AG04449 (cell line): ENCODE results near the gene KRT1.

Source experiments
- CTCF ChIA-PET: fragments of 350-600 bp; formaldehyde crosslinking; extraction: SDS; loops from one replicate; lab custom pipeline; 2021; ENCODE audit warnings: antibody characterized with exemption; lab: Yijun Ruan, JAX
- POLR2A ChIA-PET: fragments of 400-600, 350-600 bp; formaldehyde crosslinking; extraction: SDS; loops from one replicate; lab custom pipeline; 2020; ENCODE audit warnings: antibody characterized with exemption, inconsistent platforms; lab: Yijun Ruan, JAX
- DNase-seq: peaks from one replicate; pipeline ENCODE4 v3.0.0-alpha.2; 2010; ENCODE audit warnings: low read depth, low spot score
- H3K4me3 ChIP-seq: 2 replicates; pipeline ENCODE4 v1.5.1; 2011; ENCODE audit warnings: low read depth, mild to moderate bottlenecking, control low read depth, low read length
- CTCF ChIP-seq: IDR thresholded peaks from one replicate; pipeline ENCODE4 v1.5.1; 2011; ENCODE audit warnings: mild to moderate bottlenecking, moderate library complexity, low read length, control low read depth, inconsistent platforms; ENCODE audit not compliant: insufficient read depth; ENCODE audit errors: missing control alignments

KRT1 gene

GRCh38 chr12:52677126-52677525 lies 3.1 kb downstream of the KRT1 start:
- DNase-seq: no peak
- no peak overlapping the region for H3K4me3 ChIP-seq
- no peak for TF ChIP-seq CTCF
- POLR2A ChIA-PET: no interaction called here
- CTCF ChIA-PET: interaction anchor here (1.1 kb wide), 1 partner anchor 10 kb away, joined by 3 read pairs; no protein-coding TSS in a partner anchor

GRCh38 chr12:52676163-52676562 lies 4.0 kb downstream of the KRT1 start:
- H3K4me3 ChIP-seq: no peak overlapping the region
- ChIA-PET CTCF (interaction anchor here (1.1 kb wide), 1 partner anchor 11 kb away, joined by 3 read pairs; no protein-coding TSS in a partner anchor), POLR2A (no interaction called here)
- no peak for TF ChIP-seq CTCF
- DNase-seq: no peak

- ChIA-PET CTCF (interaction anchor here (1.2 kb wide), 1 partner anchor 205 kb away, joined by 4 read pairs; no protein-coding TSS in a partner anchor), POLR2A (no interaction called here)
- TF ChIP-seq CTCF: no peak
- DNase-seq: no peak
- no peak overlapping the region for H3K4me3 ChIP-seq
These were observed 4.9 kb downstream of the KRT1 start for GRCh38 chr12:52675301-52675701.

GRCh38 chr12:52674433-52674775 lies 5.8 kb downstream of the KRT1 start:
- POLR2A ChIA-PET: no interaction called here

GRCh38 chr12:52673713-52674432 lies 6.3 kb downstream of the KRT1 start:
- CTCF ChIA-PET: interaction anchor here (0.9 kb wide), 1 partner anchor 206 kb away, joined by 3 read pairs; no protein-coding TSS in a partner anchor
- TF ChIP-seq CTCF: no peak
- POLR2A ChIA-PET: no interaction called here
- no peak overlapping the region for H3K4me3 ChIP-seq
- DNase-seq: no peak

More at GRCh38 chr12:52674433-52674775, 5.8 kb downstream of the KRT1 start:
- DNase-seq: no peak
- H3K4me3 ChIP-seq: no peak overlapping the region
- TF ChIP-seq CTCF: no peak
- CTCF ChIA-PET: interaction anchor here (1.2 kb wide), 1 partner anchor 206 kb away, joined by 4 read pairs; no protein-coding TSS in a partner anchor

GRCh38 chr12:52673217-52673616 lies 7.0 kb downstream of the KRT1 start:
- H3K4me3 ChIP-seq: no peak overlapping the region
- POLR2A ChIA-PET: no interaction called here
- CTCF ChIA-PET: interaction anchor here (0.9 to 1.1 kb wide), 2 partner anchors 90 to 207 kb away, joined by 3 read pairs; no protein-coding TSS in a partner anchor
- DNase-seq: no peak
- TF ChIP-seq CTCF: no peak
